Measurements from ENCODE around the gene GRM1. TPM values are rescaled to one million over a fixed set of nuclear protein-coding genes. Genes with fewer than 3 reads are reported as not detected.

The GRM1 gene
- total RNA-seq, 1 donor from 2014 or later, result not detected

- Mint-ChIP-seq H3K27me3 (no peaks in the 10 kb centered on the region), H3K4me1 (no peaks in the 10 kb centered on the region), H3K4me3 (no peak overlapping the region), H3K27ac (no peak overlapping the region), H3K36me3 (ENCODE audit: low read depth) (no peaks in the 10 kb centered on the region), H3K9me3 (peaks cover 2% of the 10 kb centered on the region)
- ATAC-seq (ENCODE audit: low read depth), result no peak
- no peak for TF ChIP-seq CTCF (IDR thresholded peaks at IDR 0.05)
- ChIA-PET CTCF (no interaction called here), POLR2A (no interaction called here)
- intact Hi-C loops (cut with micrococcal nuclease), result no loop called here
- DNase-seq, result no peak
Observed at GRCh38 chr6:146066506-146066905, 37.6 kb downstream of the GRM1 start.

DNA sequence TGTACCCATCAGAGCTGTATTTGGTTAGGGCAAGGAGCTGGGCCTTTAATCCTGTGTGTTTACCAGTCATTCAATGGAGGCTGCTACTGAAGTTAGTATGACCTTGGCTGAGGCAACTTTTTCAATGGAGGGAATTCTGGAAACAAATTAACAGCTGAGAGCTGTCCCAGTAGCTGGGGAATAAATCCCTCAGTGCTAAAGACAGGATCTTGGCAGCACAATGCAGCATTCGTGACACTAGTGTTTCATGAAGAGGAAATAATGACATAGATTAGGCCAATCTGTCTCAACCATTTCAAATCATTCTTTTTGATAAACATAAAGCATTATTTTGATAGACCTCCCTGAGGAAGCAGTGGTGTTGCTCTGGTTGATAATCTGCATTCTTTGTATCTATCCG, 42.9 kb downstream of the GRM1 start:
- intact Hi-C loops (cut with micrococcal nuclease), result no loop called here
- Mint-ChIP-seq H3K9me3 (no peaks in the 10 kb centered on the region), H3K4me1 (no peaks in the 10 kb centered on the region), H3K27ac (no peak overlapping the region), H3K4me3 (no peak overlapping the region), H3K36me3 (ENCODE audit: low read depth) (no peaks in the 10 kb centered on the region), H3K27me3 (no peaks in the 10 kb centered on the region)
- DNase-seq, result no peak
- ChIA-PET POLR2A (no interaction called here), CTCF (no interaction called here)
- no peak for ATAC-seq (ENCODE audit: low read depth)
- no peak for TF ChIP-seq CTCF (IDR thresholded peaks at IDR 0.05)

- intact Hi-C loops (cut with micrococcal nuclease), result no loop called here
Observed at GRCh38 chr6:146077992-146078391, 49.1 kb downstream of the GRM1 start.

DNA sequence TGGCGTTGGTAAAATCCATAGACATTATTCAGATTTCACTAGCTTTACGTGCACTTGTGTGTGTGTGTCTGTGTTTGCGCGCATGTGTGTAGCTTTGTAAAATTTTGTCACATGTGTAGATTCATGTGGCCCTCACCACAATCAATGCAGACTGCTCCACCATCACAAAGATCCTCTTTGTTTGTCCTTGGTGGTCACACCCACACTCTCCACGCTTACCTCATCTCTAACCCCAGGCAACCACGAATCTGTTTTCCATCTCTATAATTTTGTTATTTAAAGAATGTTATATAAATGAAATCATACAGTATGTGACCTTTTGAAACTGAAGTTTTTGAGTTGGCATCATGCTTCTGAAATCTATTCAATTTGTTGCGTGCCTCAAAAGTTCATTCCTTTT, 58.5 kb downstream of the GRM1 start:
- Mint-ChIP-seq H3K4me1 (no peaks in the 10 kb centered on the region), H3K27me3 (no peaks in the 10 kb centered on the region), H3K27ac (no peak overlapping the region), H3K36me3 (ENCODE audit: low read depth) (no peaks in the 10 kb centered on the region), H3K4me3 (no peak overlapping the region), H3K9me3 (no peaks in the 10 kb centered on the region)
- ATAC-seq (ENCODE audit: low read depth), result no peak
- ChIA-PET POLR2A (no interaction called here), CTCF (no interaction called here)
- TF ChIP-seq CTCF (IDR thresholded peaks at IDR 0.05), result no peak
- DNase-seq, result no peak
- intact Hi-C loops (cut with micrococcal nuclease), result no loop called here

More at GRCh38 chr6:146077992-146078391, 49.1 kb downstream of the GRM1 start:
- H3K36me3 Mint-ChIP-seq (ENCODE audit: low read depth), result no peaks in the 10 kb centered on the region
- no peak overlapping the region for H3K27ac Mint-ChIP-seq
- no peak overlapping the region for H3K4me3 Mint-ChIP-seq
- DNase-seq (no peak), ATAC-seq (ENCODE audit: low read depth) (no peak)
- ChIA-PET POLR2A (no interaction called here), CTCF (no interaction called here)
- H3K9me3 Mint-ChIP-seq, result no peaks in the 10 kb centered on the region
- H3K27me3 Mint-ChIP-seq, result no peaks in the 10 kb centered on the region
- TF ChIP-seq CTCF (IDR thresholded peaks at IDR 0.05), result no peak
- H3K4me1 Mint-ChIP-seq, result no peaks in the 10 kb centered on the region

GRCh38 chr6:146090474-146090873, 61.6 kb downstream of the GRM1 start:
- ATAC-seq (ENCODE audit: low read depth), result no peak
- CTCF ChIA-PET, result no interaction called here

More at GRCh38 chr6:146090474-146090873, 61.6 kb downstream of the GRM1 start:
- intact Hi-C loops (cut with micrococcal nuclease), result no loop called here
- no peak overlapping the region for H3K4me3 Mint-ChIP-seq
- POLR2A ChIA-PET, result no interaction called here
- H3K9me3 Mint-ChIP-seq, result no peaks in the 10 kb centered on the region
- DNase-seq, result no peak
- H3K36me3 Mint-ChIP-seq (ENCODE audit: low read depth), result no peaks in the 10 kb centered on the region
- no peak overlapping the region for H3K27ac Mint-ChIP-seq
- no peak for TF ChIP-seq CTCF (IDR thresholded peaks at IDR 0.05)
- H3K27me3 Mint-ChIP-seq, result no peaks in the 10 kb centered on the region
- no peaks in the 10 kb centered on the region for H3K4me1 Mint-ChIP-seq
